Fibroblast of upper back skin (primary cell): ENCODE results near the gene SLC9A5.

Source experiments
- DNase-seq: peaks from one replicate; pipeline ENCODE4 v3.0.0-alpha.2; 2013

SLC9A5 gene

GRCh38 chr16:67317853-67318252 lies 69.1 kb downstream of the SLC9A5 start:
- DNase-seq = no peak
